Tibial nerve (tissue), 4 donors: ENCODE data around the gene RAB3D.

Experiments
- EP300 ChIP-seq, 2 donors: sonication (generic); formaldehyde crosslinking; IDR thresholded peaks; one replicate each; pipeline ENCODE4 v1.6.1; 2017; ENCODE audit warnings: antibody characterized with exemption in 2 of 2, mild to moderate bottlenecking in 1 of 2
- POLR2A ChIP-seq, 2 donors: fragments of 450-650 bp; IDR thresholded peaks; one replicate each; pipeline ENCODE4 v1.6.1; 2017; ENCODE audit warnings: antibody characterized with exemption in 2 of 2, mild to moderate bottlenecking in 2 of 2, moderate library complexity in 2 of 2
- TF ChIP-seq, protein P1 (sequence below), 5 experiments: fragments of 200-600 bp in 3 of 5; fragments of 450-650 bp in 2 of 5; sonication (generic) in 3 of 5; IDR thresholded peaks; one replicate each; pipeline ENCODE4 v1.5.1; 2016 to 2019; ENCODE audit warnings: antibody characterized with exemption in 5 of 5, mild to moderate bottlenecking in 3 of 5, moderate library complexity in 2 of 5

DNA sequence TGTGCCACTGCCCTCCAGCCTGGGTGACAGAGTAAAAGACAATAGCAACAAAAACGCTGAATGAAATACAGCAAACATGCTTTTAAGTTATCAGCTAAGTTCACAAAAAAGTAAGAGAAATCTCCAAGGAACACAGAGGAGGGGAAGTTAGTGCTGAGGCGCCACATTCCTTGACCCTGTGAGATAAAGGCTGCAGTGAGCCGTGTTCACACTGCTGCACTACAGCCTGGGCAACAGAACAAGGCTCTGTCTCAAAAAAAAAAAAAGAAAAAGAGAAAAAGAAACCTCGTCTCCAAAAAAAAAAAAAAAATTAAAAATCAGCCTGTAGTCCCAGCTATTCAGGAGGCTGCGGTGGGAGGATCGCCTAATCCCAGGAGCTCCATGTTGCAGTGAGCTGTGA is 60.8 kb downstream of the RAB3D start:
- TF ChIP-seq, protein P1, sequence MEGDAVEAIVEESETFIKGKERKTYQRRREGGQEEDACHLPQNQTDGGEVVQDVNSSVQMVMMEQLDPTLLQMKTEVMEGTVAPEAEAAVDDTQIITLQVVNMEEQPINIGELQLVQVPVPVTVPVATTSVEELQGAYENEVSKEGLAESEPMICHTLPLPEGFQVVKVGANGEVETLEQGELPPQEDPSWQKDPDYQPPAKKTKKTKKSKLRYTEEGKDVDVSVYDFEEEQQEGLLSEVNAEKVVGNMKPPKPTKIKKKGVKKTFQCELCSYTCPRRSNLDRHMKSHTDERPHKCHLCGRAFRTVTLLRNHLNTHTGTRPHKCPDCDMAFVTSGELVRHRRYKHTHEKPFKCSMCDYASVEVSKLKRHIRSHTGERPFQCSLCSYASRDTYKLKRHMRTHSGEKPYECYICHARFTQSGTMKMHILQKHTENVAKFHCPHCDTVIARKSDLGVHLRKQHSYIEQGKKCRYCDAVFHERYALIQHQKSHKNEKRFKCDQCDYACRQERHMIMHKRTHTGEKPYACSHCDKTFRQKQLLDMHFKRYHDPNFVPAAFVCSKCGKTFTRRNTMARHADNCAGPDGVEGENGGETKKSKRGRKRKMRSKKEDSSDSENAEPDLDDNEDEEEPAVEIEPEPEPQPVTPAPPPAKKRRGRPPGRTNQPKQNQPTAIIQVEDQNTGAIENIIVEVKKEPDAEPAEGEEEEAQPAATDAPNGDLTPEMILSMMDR (IDR thresholded peaks at IDR 0.05): no peak
- TF ChIP-seq POLR2A (IDR thresholded peaks at IDR 0.05) (no peak), EP300 (IDR thresholded peaks at IDR 0.05) (no peak)
